WTC11 (cell line): ENCODE results near the gene TSPAN10. TPM values are rescaled to one million over a fixed set of nuclear protein-coding genes. Genes with fewer than 3 reads are reported as not detected.

Source experiments
- ATAC-seq: fragments of 200-7000 bp; cut with Tn5 transposase; 2 replicates; pipeline ENCODE4 v1.10.0; 2021; ENCODE audit warnings: mild to moderate bottlenecking, moderate library complexity
- CTCF ChIA-PET: fragments of 300-600 bp; sonication (Branson Sonifier 250); formaldehyde crosslinking; loops from one replicate; lab custom pipeline; 2021; ENCODE audit warnings: antibody characterized with exemption; lab: Charles Lee
- POLR2A ChIA-PET: fragments of 350-600 bp; sonication (Branson Sonifier 250); formaldehyde crosslinking; loops from one replicate; lab custom pipeline; 2021; ENCODE audit warnings: antibody characterized with exemption; lab: Charles Lee
- DNase-seq: peaks from one replicate; pipeline ENCODE4 v3.0.0; 2021; ENCODE audit warnings: low spot score
- H3K27ac Mint-ChIP-seq: 2 replicates; pipeline ENCODE4 v1.8.0; 2021; ENCODE audit warnings: mixed read lengths
- H3K27me3 Mint-ChIP-seq: 2 replicates; pipeline ENCODE4 v1.8.0; 2021; ENCODE audit warnings: low read depth, mild to moderate bottlenecking, moderate library complexity, mixed read lengths
- H3K36me3 Mint-ChIP-seq: 2 replicates; pipeline ENCODE4 v1.8.0; 2021; ENCODE audit warnings: mixed read lengths
- H3K4me1 Mint-ChIP-seq: 2 replicates; pipeline ENCODE4 v1.8.0; 2022; ENCODE audit warnings: mixed read lengths
- H3K4me3 Mint-ChIP-seq: 2 replicates; pipeline ENCODE4 v1.8.0; 2021; ENCODE audit warnings: mild to moderate bottlenecking, moderate library complexity, mixed read lengths
- H3K9me3 Mint-ChIP-seq: 2 replicates; pipeline ENCODE4 v1.8.0; 2021; ENCODE audit warnings: mixed read lengths
- ATF1 ChIP-seq: sonication (generic); formaldehyde crosslinking; IDR thresholded peaks from 2 replicates; pipeline ENCODE4 v1.8.1; 2023; ENCODE audit warnings: mild to moderate bottlenecking, moderate library complexity, missing genetic modification reagents
- CBFB ChIP-seq: sonication (generic); formaldehyde crosslinking; IDR thresholded peaks from 2 replicates; pipeline ENCODE4 v1.8.1; 2022; ENCODE audit warnings: mild to moderate bottlenecking, low read depth, missing genetic modification reagents
- EMX1 ChIP-seq: fragments of 250-450 bp; sonication (Bioruptor Pico); IDR thresholded peaks from 2 replicates; pipeline ENCODE4 v1.8.0; 2021; ENCODE audit warnings: mild to moderate bottlenecking
- ETV6 ChIP-seq: sonication (generic); formaldehyde crosslinking; IDR thresholded peaks from 2 replicates; pipeline ENCODE4 v1.8.1; 2022; ENCODE audit warnings: mild to moderate bottlenecking, missing genetic modification reagents
- GABPB1 ChIP-seq: sonication (generic); formaldehyde crosslinking; IDR thresholded peaks from 2 replicates; pipeline ENCODE4 v1.8.1; 2023; ENCODE audit warnings: mild to moderate bottlenecking, missing genetic modification reagents
- GRHL2 ChIP-seq: fragments of 250-450 bp; sonication (Bioruptor Pico); IDR thresholded peaks from 2 replicates; pipeline ENCODE4 v1.8.0; 2022; ENCODE audit warnings: mild to moderate bottlenecking, moderate library complexity; ENCODE audit not compliant: insufficient replicate concordance, severe bottlenecking
- HMGA2 ChIP-seq: fragments of 250-450 bp; sonication (Bioruptor Pico); IDR thresholded peaks from 2 replicates; pipeline ENCODE4 v1.4.0; 2021; ENCODE audit warnings: mild to moderate bottlenecking, moderate library complexity
- JUN ChIP-seq: sonication (generic); formaldehyde crosslinking; IDR thresholded peaks from 2 replicates; pipeline ENCODE4 v1.8.0; 2023; ENCODE audit warnings: mild to moderate bottlenecking, missing genetic modification reagents
- KAT7 ChIP-seq: sonication (generic); formaldehyde crosslinking; IDR thresholded peaks from 2 replicates; pipeline ENCODE4 v1.8.1; 2023; ENCODE audit warnings: missing genetic modification reagents, mild to moderate bottlenecking, borderline replicate concordance
- NFE2L1 ChIP-seq: sonication (generic); formaldehyde crosslinking; IDR thresholded peaks from 2 replicates; pipeline ENCODE4 v1.8.1; 2023; ENCODE audit warnings: missing genetic modification reagents
- NFYB ChIP-seq: sonication (generic); formaldehyde crosslinking; conservative IDR thresholded peaks from 2 replicates; pipeline ENCODE4 v1.8.0; 2022; ENCODE audit warnings: low read depth, missing genetic modification reagents
- RELA ChIP-seq: sonication (generic); formaldehyde crosslinking; IDR thresholded peaks from 2 replicates; pipeline ENCODE4 v1.8.1; 2022; ENCODE audit warnings: missing genetic modification reagents, mild to moderate bottlenecking, borderline replicate concordance
- SOX15 ChIP-seq: fragments of 250-450 bp; sonication (Bioruptor Pico); IDR thresholded peaks from 2 replicates; pipeline ENCODE4 v1.9.0; 2021; ENCODE audit warnings: mild to moderate bottlenecking
- TCF7 ChIP-seq: sonication (generic); formaldehyde crosslinking; IDR thresholded peaks from 2 replicates; pipeline ENCODE4 v1.8.0; 2022; ENCODE audit warnings: mild to moderate bottlenecking, low read depth, missing genetic modification reagents, moderate library complexity
- TEAD4 ChIP-seq: sonication (generic); formaldehyde crosslinking; IDR thresholded peaks from 2 replicates; pipeline ENCODE4 v1.8.0; 2022; ENCODE audit warnings: mild to moderate bottlenecking, missing genetic modification reagents
- ZBTB21 ChIP-seq: sonication (generic); formaldehyde crosslinking; IDR thresholded peaks from 2 replicates; pipeline ENCODE4 v1.8.1; 2023; ENCODE audit warnings: mild to moderate bottlenecking, missing genetic modification reagents, borderline replicate concordance
- ZNF219 ChIP-seq: sonication (generic); formaldehyde crosslinking; IDR thresholded peaks from 2 replicates; pipeline ENCODE4 v1.8.0; 2023; ENCODE audit warnings: missing genetic modification reagents, mild to moderate bottlenecking, borderline replicate concordance
- ZNF396 ChIP-seq: fragments of 250-450 bp; sonication (Bioruptor Pico); IDR thresholded peaks from 2 replicates; pipeline ENCODE4 v1.8.0; 2021; ENCODE audit warnings: mild to moderate bottlenecking, moderate library complexity, borderline replicate concordance
- ZNF671 ChIP-seq: fragments of 250-450 bp; sonication (Bioruptor Pico); IDR thresholded peaks from 2 replicates; pipeline ENCODE4 v1.8.0; 2021; ENCODE audit warnings: mild to moderate bottlenecking
- total RNA-seq: library from RNA; stranded (reverse); gene quantifications from 3 replicates; pipeline ENCODE4 v1.2.3, GENCODE V29; 2021
- TF ChIP-seq, protein P1 (sequence below): sonication (generic); formaldehyde crosslinking; IDR thresholded peaks from 2 replicates; pipeline ENCODE4 v1.8.1; 2023; ENCODE audit warnings: mild to moderate bottlenecking, missing genetic modification reagents
- TF ChIP-seq, protein P2 (sequence below): sonication (generic); formaldehyde crosslinking; IDR thresholded peaks from 2 replicates; pipeline ENCODE4 v1.8.0; 2022; ENCODE audit warnings: mild to moderate bottlenecking, missing genetic modification reagents
- TF ChIP-seq, protein P3 (sequence below): fragments of 200-600 bp; IDR thresholded peaks from 2 replicates; pipeline ENCODE4 v1.8.0; 2022; ENCODE audit warnings: antibody characterized with exemption
- TF ChIP-seq, protein P4 (sequence below): fragments of 250-450 bp; sonication (Bioruptor Pico); IDR thresholded peaks from 2 replicates; pipeline ENCODE4 v1.9.0; 2021; ENCODE audit warnings: moderate library complexity, mild to moderate bottlenecking, inconsistent platforms, borderline replicate concordance
- TF ChIP-seq, protein P5 (sequence below): fragments of 250-450 bp; sonication (Bioruptor Pico); IDR thresholded peaks from 2 replicates; pipeline ENCODE4 v1.9.0; 2021; ENCODE audit warnings: mild to moderate bottlenecking
- TF ChIP-seq, protein P6 (sequence below): fragments of 250-450 bp; sonication (Bioruptor Pico); IDR thresholded peaks from 2 replicates; pipeline ENCODE4 v1.9.0; 2021; ENCODE audit warnings: mild to moderate bottlenecking
- TF ChIP-seq, protein P7 (sequence below): sonication (generic); formaldehyde crosslinking; IDR thresholded peaks from 2 replicates; pipeline ENCODE4 v1.8.1; 2023; ENCODE audit warnings: mild to moderate bottlenecking, missing genetic modification reagents, moderate library complexity

The TSPAN10 gene
- total RNA-seq, 1 experiment from 2014 or later, result 1.5 TPM

DNA sequence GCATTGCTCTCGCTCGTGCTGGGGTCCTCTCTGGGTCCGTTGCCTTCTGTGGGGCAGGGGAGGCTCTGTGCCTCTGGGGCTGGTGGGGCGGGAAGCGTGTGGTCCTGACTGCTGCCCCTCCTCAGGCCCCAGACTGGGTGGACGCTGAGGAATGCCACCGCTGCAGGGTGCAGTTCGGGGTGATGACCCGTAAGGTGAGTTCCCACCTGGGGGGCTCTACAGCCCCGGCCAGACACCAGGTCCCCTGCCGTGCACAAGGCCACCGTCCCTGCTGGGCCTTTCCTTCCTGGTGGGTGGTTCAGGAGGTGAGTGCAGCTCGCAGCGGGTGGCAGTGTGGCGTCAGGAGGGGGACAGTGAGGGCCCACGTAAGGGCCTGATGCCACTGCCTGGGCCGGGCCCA is 53.6 kb downstream of the TSPAN10 start:
- H3K4me3 Mint-ChIP-seq, result no peak overlapping the region
- POLR2A ChIA-PET, result no interaction called here
- H3K27me3 Mint-ChIP-seq, result no peaks in the 10 kb centered on the region
- ATAC-seq (no peak), DNase-seq (no peak)
- no peaks in the 10 kb centered on the region for H3K9me3 Mint-ChIP-seq
- no peaks in the 10 kb centered on the region for H3K4me1 Mint-ChIP-seq
- CTCF ChIA-PET, result no interaction called here
- peaks cover 36% of the 10 kb centered on the region for H3K36me3 Mint-ChIP-seq
- H3K27ac Mint-ChIP-seq, result no peak overlapping the region
- TF ChIP-seq RELA (CRISPR knock-in tag) (no peak), SOX15 (CRISPR knock-in tag) (no peak), EMX1 (CRISPR knock-in tag) (no peak), ATF1 (CRISPR knock-in tag) (no peak), ETV6 (CRISPR knock-in tag) (no peak), HMGA2 (CRISPR knock-in tag) (no peak), GABPB1 (no peak), ZBTB21 (CRISPR knock-in tag) (no peak), GRHL2 (CRISPR knock-in tag) (no peak)
- TF ChIP-seq, protein P1, sequence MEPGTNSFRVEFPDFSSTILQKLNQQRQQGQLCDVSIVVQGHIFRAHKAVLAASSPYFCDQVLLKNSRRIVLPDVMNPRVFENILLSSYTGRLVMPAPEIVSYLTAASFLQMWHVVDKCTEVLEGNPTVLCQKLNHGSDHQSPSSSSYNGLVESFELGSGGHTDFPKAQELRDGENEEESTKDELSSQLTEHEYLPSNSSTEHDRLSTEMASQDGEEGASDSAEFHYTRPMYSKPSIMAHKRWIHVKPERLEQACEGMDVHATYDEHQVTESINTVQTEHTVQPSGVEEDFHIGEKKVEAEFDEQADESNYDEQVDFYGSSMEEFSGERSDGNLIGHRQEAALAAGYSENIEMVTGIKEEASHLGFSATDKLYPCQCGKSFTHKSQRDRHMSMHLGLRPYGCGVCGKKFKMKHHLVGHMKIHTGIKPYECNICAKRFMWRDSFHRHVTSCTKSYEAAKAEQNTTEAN, result no peak
- TF ChIP-seq, protein P2, sequence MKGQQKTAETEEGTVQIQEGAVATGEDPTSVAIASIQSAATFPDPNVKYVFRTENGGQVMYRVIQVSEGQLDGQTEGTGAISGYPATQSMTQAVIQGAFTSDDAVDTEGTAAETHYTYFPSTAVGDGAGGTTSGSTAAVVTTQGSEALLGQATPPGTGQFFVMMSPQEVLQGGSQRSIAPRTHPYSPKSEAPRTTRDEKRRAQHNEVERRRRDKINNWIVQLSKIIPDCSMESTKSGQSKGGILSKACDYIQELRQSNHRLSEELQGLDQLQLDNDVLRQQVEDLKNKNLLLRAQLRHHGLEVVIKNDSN (CRISPR knock-in tag), result no peak
- TF ChIP-seq, protein P3, sequence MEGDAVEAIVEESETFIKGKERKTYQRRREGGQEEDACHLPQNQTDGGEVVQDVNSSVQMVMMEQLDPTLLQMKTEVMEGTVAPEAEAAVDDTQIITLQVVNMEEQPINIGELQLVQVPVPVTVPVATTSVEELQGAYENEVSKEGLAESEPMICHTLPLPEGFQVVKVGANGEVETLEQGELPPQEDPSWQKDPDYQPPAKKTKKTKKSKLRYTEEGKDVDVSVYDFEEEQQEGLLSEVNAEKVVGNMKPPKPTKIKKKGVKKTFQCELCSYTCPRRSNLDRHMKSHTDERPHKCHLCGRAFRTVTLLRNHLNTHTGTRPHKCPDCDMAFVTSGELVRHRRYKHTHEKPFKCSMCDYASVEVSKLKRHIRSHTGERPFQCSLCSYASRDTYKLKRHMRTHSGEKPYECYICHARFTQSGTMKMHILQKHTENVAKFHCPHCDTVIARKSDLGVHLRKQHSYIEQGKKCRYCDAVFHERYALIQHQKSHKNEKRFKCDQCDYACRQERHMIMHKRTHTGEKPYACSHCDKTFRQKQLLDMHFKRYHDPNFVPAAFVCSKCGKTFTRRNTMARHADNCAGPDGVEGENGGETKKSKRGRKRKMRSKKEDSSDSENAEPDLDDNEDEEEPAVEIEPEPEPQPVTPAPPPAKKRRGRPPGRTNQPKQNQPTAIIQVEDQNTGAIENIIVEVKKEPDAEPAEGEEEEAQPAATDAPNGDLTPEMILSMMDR, result no peak
- TF ChIP-seq, protein P4, sequence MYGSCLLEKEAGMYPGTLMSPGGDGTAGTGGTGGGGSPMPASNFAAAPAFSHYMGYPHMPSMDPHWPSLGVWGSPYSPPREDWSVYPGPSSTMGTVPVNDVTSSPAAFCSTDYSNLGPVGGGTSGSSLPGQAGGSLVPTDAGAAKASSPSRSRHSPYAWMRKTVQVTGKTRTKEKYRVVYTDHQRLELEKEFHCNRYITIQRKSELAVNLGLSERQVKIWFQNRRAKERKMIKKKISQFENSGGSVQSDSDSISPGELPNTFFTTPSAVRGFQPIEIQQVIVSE (CRISPR knock-in tag), result no peak
- TF ChIP-seq, protein P5, sequence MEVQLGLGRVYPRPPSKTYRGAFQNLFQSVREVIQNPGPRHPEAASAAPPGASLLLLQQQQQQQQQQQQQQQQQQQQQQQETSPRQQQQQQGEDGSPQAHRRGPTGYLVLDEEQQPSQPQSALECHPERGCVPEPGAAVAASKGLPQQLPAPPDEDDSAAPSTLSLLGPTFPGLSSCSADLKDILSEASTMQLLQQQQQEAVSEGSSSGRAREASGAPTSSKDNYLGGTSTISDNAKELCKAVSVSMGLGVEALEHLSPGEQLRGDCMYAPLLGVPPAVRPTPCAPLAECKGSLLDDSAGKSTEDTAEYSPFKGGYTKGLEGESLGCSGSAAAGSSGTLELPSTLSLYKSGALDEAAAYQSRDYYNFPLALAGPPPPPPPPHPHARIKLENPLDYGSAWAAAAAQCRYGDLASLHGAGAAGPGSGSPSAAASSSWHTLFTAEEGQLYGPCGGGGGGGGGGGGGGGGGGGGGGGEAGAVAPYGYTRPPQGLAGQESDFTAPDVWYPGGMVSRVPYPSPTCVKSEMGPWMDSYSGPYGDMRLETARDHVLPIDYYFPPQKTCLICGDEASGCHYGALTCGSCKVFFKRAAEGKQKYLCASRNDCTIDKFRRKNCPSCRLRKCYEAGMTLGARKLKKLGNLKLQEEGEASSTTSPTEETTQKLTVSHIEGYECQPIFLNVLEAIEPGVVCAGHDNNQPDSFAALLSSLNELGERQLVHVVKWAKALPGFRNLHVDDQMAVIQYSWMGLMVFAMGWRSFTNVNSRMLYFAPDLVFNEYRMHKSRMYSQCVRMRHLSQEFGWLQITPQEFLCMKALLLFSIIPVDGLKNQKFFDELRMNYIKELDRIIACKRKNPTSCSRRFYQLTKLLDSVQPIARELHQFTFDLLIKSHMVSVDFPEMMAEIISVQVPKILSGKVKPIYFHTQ (CRISPR knock-in tag), result no peak
- TF ChIP-seq, protein P6, sequence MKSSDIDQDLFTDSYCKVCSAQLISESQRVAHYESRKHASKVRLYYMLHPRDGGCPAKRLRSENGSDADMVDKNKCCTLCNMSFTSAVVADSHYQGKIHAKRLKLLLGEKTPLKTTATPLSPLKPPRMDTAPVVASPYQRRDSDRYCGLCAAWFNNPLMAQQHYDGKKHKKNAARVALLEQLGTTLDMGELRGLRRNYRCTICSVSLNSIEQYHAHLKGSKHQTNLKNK (CRISPR knock-in tag), result no peak
- TF ChIP-seq, all 79 proteins: peak for 0

DNA sequence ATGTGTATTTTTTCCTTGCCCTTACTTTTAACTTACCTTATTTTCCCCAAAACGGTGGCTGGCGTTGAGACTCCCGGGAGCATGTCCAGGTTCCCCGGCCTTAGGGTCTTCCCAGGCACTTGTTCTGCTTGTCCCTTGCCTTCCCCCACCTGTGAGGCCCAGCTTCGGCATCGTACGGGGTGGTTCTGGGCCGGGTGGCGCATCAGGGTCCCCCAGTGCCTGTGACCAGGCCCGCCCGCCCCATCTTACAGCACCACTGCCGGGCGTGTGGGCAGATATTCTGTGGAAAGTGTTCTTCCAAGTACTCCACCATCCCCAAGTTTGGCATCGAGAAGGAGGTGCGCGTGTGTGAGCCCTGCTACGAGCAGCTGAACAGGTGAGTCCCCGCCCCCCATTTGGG is 54.2 kb downstream of the TSPAN10 start:
- Mint-ChIP-seq H3K36me3 (peaks cover 31% of the 10 kb centered on the region), H3K4me1 (no peaks in the 10 kb centered on the region), H3K27me3 (no peaks in the 10 kb centered on the region), H3K4me3 (no peak overlapping the region), H3K9me3 (no peaks in the 10 kb centered on the region), H3K27ac (no peak overlapping the region)
- ChIA-PET CTCF (no interaction called here), POLR2A (no interaction called here)
- DNase-seq (no peak), ATAC-seq (no peak)
- TF ChIP-seq TCF7 (CRISPR knock-in tag) (no peak), KAT7 (CRISPR knock-in tag) (no peak), ZNF396 (no peak), ZNF219 (CRISPR knock-in tag) (no peak), TEAD4 (CRISPR knock-in tag) (no peak), NFE2L1 (CRISPR knock-in tag) (no peak), JUN (CRISPR knock-in tag) (no peak), NFYB (CRISPR knock-in tag) (no peak), ZNF671 (CRISPR knock-in tag) (no peak), CBFB (CRISPR knock-in tag) (no peak)
- TF ChIP-seq, protein P7, sequence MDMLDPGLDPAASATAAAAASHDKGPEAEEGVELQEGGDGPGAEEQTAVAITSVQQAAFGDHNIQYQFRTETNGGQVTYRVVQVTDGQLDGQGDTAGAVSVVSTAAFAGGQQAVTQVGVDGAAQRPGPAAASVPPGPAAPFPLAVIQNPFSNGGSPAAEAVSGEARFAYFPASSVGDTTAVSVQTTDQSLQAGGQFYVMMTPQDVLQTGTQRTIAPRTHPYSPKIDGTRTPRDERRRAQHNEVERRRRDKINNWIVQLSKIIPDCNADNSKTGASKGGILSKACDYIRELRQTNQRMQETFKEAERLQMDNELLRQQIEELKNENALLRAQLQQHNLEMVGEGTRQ, result no peak
- TF ChIP-seq, protein P3, result no peak
